ENCODE measurements around the gene PRKAA1.

GRCh38 chr5:40831346-40832210 lies 33.4 kb upstream of the PRKAA1 start:
- TF ChIP-seq POLR2A (IDR thresholded peaks at IDR 0.05; ENCODE audit: low read depth, low read length) (no peak), TAF1 (IDR thresholded peaks at IDR 0.05; ENCODE audit: borderline replicate concordance, low read depth, low read length) (no peak), POLR2AphosphoS5 (IDR thresholded peaks at IDR 0.05; ENCODE audit: low read depth, low read length) (0 out of 2 replicates have a peak, but pooled peaks have one; percentile 2)

Data from GM12892 (cell line).